OCI-LY7 (cell line): Measurements from ENCODE around the gene IFT43.

Experiments
- EZH2phosphoT487 ChIP-seq: fragments of 200-600 bp; sonication (generic); IDR thresholded peaks from 2 replicates; pipeline ENCODE4 v1.6.1; 2018; ENCODE audit warnings: low read depth, borderline replicate concordance, mild to moderate bottlenecking, mixed run types, antibody characterized with exemption, low read length, moderate library complexity, mixed read lengths
- TF ChIP-seq, protein P1 (sequence below): fragments of 200-600 bp; sonication (generic); conservative IDR thresholded peaks from 2 replicates; pipeline ENCODE4 v1.5.1; 2014; ENCODE audit warnings: mild to moderate bottlenecking, antibody characterized with exemption, low read length, moderate library complexity, mixed read lengths

DNA sequence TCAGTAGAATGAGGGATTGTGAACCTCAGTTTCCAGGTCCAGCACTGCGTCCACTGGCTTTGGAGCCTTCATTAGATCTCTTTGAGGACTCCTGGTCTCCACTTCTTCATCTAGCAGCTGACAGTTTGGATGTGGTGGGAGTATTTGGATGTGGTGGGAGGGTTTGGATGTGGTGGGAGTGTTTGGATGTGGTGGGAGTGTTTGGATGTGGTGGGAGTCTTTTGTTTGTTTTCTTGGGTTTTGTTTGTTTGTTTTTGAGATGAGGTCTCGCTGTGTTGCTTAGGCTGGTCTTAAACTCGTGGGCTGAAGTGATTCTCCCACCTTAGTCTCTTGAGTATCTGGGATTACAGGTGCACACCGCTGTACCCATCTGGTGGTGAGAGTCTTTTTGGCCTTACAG lies 64.7 kb downstream of the IFT43 start:
- TF ChIP-seq, protein P1, sequence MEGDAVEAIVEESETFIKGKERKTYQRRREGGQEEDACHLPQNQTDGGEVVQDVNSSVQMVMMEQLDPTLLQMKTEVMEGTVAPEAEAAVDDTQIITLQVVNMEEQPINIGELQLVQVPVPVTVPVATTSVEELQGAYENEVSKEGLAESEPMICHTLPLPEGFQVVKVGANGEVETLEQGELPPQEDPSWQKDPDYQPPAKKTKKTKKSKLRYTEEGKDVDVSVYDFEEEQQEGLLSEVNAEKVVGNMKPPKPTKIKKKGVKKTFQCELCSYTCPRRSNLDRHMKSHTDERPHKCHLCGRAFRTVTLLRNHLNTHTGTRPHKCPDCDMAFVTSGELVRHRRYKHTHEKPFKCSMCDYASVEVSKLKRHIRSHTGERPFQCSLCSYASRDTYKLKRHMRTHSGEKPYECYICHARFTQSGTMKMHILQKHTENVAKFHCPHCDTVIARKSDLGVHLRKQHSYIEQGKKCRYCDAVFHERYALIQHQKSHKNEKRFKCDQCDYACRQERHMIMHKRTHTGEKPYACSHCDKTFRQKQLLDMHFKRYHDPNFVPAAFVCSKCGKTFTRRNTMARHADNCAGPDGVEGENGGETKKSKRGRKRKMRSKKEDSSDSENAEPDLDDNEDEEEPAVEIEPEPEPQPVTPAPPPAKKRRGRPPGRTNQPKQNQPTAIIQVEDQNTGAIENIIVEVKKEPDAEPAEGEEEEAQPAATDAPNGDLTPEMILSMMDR, result no peak
- no peak for TF ChIP-seq EZH2phosphoT487
